ENCODE data around the gene PCED1B.

PCED1B gene

GRCh38 chr12:47234576-47235141, 155.2 kb downstream of the PCED1B start:
- DNase-seq (ENCODE audit: low read depth), result no peak

- no peak for DNase-seq (ENCODE audit: low read depth)
Measured at GRCh38 chr12:47235258-47236040, 156.0 kb downstream of the PCED1B start.

- DNase-seq (ENCODE audit: low read depth), result no peak
Measured at GRCh38 chr12:47236109-47236714, 156.8 kb downstream of the PCED1B start.

DNA sequence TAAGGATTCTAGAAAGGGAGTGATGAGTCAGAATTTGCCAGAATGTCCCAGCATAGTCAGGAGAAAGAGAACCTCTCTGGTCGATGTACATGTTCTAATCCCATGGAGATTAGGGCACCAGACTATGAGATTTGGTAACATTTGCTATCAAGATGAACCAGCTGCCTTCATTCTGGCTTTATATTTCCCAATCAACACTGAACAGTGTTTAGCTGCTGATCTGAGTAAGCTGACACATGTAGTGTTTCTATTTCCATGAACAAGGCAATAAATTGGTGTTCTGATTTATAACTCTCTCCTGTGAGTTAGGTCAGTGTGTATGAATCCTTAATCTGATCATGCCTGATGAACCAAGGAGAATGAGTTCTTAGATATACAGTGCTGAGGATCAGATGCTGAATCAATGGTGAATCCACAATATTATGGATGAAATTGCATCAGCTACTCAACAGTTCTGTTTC, 158.4 kb downstream of the PCED1B start:
- DNase-seq (ENCODE audit: low read depth), result no peak

DNA sequence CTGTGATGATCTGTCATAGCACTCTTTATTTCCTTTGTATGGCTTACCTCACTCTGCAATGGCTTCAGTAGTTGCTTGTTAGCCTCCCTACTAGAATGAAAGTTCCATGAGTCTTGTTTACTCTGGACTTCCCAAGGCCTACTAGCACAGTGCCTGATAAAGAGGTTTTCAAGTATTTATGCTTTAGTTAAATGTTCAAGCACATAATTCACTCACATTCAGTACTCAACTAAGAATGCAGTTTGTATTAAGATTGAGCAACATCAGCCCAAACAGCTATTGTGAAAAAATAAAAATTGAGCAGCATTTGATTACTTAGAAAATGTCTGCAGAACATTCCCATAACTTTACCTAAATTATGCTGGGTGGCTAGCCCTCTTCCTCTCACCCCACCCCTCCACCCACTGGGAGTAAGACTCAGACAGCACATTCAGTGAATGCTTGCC, 159.3 kb downstream of the PCED1B start:
- no peak for DNase-seq (ENCODE audit: low read depth)

GRCh38 chr12:47242426-47242825, 163.0 kb downstream of the PCED1B start:
- no peak for DNase-seq (ENCODE audit: low read depth)

DNA sequence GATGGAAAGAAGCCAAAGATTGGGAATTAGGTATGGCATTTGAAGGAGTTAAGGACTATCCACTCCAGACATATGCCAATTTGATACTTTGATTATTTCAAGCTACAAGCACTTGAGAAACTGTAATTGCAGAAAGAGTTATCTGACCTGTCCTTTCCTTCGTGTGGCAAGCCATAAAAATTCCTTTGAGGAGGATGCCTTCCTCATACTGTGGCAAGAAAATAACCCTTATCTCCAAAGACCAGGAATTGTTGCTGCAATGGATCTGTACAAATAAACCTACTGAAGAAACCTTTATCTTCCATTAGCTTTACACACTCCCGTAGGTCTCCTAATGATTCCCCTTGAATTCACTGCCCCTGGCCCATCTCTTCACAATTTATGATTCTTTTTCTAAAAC, 165.4 kb downstream of the PCED1B start:
- DNase-seq (ENCODE audit: low read depth), result no peak

- DNase-seq (ENCODE audit: low read depth), result no peak
Measured at GRCh38 chr12:47245623-47246022, 166.2 kb downstream of the PCED1B start.

DNA sequence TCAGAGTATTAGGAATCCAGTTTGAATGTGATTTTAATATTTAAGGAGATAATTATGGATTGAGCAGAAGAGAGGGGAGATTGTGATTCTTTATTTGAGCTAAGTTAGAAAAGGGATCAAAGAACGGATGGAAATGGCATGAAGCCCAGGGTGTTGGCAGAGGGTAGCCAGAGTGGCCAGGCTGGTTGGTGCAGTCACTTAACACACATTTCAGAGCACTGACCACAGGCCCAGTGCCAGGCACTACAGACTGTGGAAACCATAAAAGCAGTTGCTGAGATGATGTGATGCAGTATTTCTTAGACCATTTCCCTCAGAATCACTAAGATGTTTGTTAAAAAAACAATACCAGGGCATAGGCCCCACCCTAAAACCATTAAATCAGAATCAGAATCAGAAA, 168.0 kb downstream of the PCED1B start:
- no peak for DNase-seq (ENCODE audit: low read depth)

- no peak for DNase-seq (ENCODE audit: low read depth)
Measured at GRCh38 chr12:47249082-47249481, 169.7 kb downstream of the PCED1B start.

GRCh38 chr12:47249719-47250357, 170.4 kb downstream of the PCED1B start:
- DNase-seq (ENCODE audit: low read depth), result no peak

DNA sequence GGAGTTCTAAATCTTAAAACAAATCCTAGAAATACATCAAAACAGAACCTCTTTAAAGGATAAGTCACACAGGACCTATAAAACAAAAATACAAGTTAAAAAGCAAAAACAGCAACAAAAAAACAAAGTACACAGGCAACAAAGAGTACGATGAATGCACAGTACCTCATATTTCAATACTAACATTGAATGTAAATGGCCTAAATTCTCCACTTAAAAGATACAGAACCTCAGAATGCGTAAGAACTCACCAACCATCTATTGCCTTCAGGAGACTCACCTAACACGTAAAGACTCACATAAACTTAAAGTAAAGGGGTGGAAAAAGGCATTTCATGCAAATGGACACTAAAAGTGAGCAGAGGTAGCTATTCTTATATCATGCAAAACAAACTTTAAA, 172.5 kb downstream of the PCED1B start:
- DNase-seq (ENCODE audit: low read depth), result no peak

DNA sequence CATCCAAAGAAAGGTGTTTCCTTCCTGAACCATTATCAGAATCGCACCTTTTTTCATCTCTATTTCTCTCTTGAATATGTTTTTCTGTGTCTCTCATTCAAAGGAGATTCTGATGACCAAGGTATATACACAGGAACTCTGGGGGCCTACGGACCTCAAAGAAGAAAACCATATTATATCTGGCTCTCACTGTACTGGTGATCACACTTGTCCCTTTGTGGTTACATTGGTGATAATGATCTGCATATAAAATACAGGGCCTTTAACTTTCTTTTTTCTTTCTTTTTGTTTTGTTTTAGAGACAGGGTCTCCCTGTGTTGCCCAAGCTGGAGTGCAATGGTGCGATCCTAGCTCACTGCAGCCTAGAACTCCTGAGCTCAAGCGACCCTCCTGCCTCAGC, 185.5 kb downstream of the PCED1B start:
- DNase-seq (ENCODE audit: low read depth), result no peak

DNA sequence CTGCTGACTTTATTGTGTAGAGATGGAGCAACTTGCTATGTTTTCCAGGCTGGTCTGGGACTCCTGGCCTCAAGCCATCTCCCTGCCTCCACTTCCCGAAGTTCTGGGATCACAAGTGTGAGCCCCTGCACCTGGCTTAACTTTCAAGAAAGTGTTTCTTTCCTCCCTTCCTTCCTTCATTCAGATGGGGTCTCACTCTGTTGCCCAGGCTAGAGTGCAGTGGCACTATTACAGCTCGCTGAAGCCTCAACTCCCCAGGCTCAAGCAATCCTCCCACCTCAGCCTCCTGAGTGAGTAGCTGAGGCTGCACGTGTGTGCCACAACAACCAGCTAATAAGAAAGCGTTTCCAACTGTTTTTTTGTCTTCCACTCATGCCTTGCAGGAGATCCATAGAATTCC, 186.0 kb downstream of the PCED1B start:
- no peak for DNase-seq (ENCODE audit: low read depth)

GRCh38 chr12:47267571-47267970, 188.2 kb downstream of the PCED1B start:
- DNase-seq (ENCODE audit: low read depth), result no peak

GRCh38 chr12:47268501-47269454, 189.4 kb downstream of the PCED1B start:
- DNase-seq (ENCODE audit: low read depth), result no peak

DNA sequence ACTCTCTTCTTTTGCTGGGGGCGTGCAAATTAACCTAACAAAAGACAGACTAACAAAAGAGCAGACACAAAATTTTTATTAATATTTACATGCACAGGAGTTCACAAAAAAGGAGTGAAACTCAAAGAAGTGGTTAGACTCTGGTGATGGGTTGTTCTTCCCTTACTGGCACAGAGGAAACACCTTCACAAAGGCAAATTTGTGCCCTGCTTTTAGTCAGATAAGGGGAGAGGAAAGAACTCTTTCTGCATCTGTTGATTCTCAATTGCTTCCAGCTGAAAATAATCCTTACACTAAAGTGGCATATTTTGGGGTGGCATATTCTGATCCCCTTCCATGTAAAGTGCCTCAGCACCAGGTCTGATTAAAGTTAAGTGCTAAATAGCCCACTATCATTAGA, 190.5 kb downstream of the PCED1B start:
- DNase-seq (ENCODE audit: low read depth), result no peak

DNA sequence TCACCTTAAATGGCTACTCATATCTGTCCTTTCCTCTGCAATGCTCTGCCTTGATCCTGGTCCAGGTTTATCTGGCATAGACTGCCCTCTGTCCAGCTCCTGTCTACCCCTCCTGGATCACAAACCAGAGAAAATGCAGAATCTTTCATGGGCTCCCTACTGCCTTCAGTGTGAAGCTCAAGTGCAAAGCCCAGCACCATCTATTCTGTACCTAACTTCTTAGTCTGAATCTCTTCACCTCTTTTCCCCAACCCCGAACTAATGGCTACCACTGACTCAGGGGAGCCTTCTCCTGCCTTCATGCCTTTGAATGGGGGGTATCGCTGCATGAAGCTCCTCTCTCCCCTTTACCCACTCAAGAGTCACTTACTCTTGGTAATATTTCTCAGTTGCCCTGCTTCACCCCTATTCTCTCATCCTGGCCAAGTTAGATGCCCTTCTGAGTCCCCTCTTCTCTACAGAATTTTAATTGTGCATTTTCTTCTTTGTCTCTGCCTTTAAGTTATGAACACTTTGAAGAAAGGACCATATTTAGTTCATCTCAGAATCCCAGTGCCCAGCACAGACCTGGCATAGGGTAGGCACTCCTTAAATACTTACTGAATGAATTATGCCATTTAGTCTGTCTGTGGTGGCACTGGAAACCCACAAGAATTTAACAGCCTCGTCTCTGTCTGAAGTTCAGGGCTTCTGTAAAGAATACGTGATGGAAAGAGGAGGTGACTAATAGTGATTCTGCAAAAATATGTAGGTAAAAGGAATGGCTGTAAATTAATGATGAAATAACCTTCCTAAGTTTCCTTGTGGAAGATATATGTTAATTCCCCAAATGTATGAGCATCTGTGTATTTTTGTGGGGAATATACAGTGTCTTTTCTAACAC, 191.6 kb downstream of the PCED1B start:
- no peak for DNase-seq (ENCODE audit: low read depth)

GRCh38 chr12:47271800-47272239, 192.4 kb downstream of the PCED1B start:
- DNase-seq (ENCODE audit: low read depth), result no peak

DNA sequence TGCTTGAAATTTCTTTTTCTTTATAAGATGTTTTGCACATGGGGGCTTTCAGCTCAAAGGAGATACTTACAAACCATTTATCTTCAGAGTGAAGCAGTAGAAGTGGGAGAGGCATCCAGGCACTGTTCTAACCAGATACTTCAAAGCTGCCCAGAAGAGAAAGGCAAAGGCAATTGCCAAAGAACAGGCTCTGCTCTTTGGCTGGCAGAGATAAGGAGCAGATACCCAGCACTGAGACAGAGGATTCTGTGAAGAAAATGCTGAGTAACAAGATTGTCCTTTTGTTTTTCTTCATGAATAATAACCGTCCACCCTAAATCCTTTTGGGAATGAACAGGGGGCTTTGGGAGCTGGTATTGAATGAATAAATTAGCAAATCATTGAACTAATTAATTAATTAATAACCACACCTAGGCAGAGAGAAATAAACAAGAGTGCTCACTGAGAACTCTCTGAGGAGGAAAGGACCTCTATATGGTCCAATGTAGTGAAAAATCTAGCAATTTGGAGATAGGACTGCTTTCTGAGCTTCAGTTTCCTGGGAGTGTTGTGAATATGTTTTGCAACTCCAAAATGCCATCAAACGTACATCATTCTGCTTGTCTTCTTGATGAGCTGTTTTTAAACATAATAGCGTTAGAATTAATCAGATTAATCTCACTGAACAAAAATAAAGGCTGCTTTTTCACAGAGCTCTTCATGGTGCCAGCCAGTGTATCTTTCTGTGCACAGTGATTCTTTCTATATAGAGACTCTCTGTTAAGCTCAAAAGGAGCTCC, 193.2 kb downstream of the PCED1B start:
- DNase-seq (ENCODE audit: low read depth), result no peak

All from stimulated activated CD8-positive, alpha-beta memory T cell treated with anti-CD3 and anti-CD28 coated beads, Interleukin-7, amount 100 ng/mL, for 24 hours (primary cell).